ENCODE data around the gene SAMD14.

The SAMD14 gene

GRCh38 chr17:50129728-50130558 lies at the start of gene SAMD14:
Gene SAMD14, minus strand, starts transcription at chr17:50130160. Its CDS starts 5,201 bp downstream, at chr17:50124959.
- no peak for DNase-seq (ENCODE audit: low read depth)

- peak; percentile 89 for DNase-seq (ENCODE audit: low read depth)
Measured at GRCh38 chr17:50177983-50178834, 48.2 kb upstream of the SAMD14 start.

- DNase-seq (ENCODE audit: low read depth), result no peak
Measured at GRCh38 chr17:50177476-50177875, 47.5 kb upstream of the SAMD14 start.

- DNase-seq (ENCODE audit: low read depth), result no peak
Measured at GRCh38 chr17:50176559-50177357, 46.8 kb upstream of the SAMD14 start.

- no peak for DNase-seq (ENCODE audit: low read depth)
Measured at GRCh38 chr17:50175035-50175807, 45.3 kb upstream of the SAMD14 start.

- no peak for DNase-seq (ENCODE audit: low read depth)
Measured at GRCh38 chr17:50174444-50174843, 44.5 kb upstream of the SAMD14 start.

- peak; percentile 77 for DNase-seq (ENCODE audit: low read depth)
Measured at GRCh38 chr17:50173335-50173941, 43.5 kb upstream of the SAMD14 start.

GRCh38 chr17:50172936-50173334 lies 43.0 kb upstream of the SAMD14 start:
- DNase-seq (ENCODE audit: low read depth), result no peak

GRCh38 chr17:50172130-50172529 lies 42.2 kb upstream of the SAMD14 start:
- DNase-seq (ENCODE audit: low read depth), result no peak

GRCh38 chr17:50171371-50172071 lies 41.6 kb upstream of the SAMD14 start:
- DNase-seq (ENCODE audit: low read depth), result no peak

GRCh38 chr17:50170662-50171370 lies 40.9 kb upstream of the SAMD14 start:
- DNase-seq (ENCODE audit: low read depth), result no peak

GRCh38 chr17:50169881-50170459 lies 40.0 kb upstream of the SAMD14 start:
- DNase-seq (ENCODE audit: low read depth), result no peak

GRCh38 chr17:50169121-50169764 lies 39.3 kb upstream of the SAMD14 start:
- no peak for DNase-seq (ENCODE audit: low read depth)

GRCh38 chr17:50168319-50168718 lies 38.4 kb upstream of the SAMD14 start:
- no peak for DNase-seq (ENCODE audit: low read depth)

GRCh38 chr17:50167371-50167770 lies 37.4 kb upstream of the SAMD14 start:
- no peak for DNase-seq (ENCODE audit: low read depth)

- DNase-seq (ENCODE audit: low read depth), result no peak
Measured at GRCh38 chr17:50166518-50167181, 36.7 kb upstream of the SAMD14 start.

- DNase-seq (ENCODE audit: low read depth), result no peak
Measured at GRCh38 chr17:50165867-50166517, 36.0 kb upstream of the SAMD14 start, which contains the start of gene SGCA. Gene SGCA, plus strand, starts transcription at chr17:50166005. Its CDS starts 36 bp downstream, at chr17:50166041.

GRCh38 chr17:50165466-50165865 lies 35.5 kb upstream of the SAMD14 start:
- no peak for DNase-seq (ENCODE audit: low read depth)

Measured in non-pigmented ciliary epithelial cell (primary cell).